HG03039 (cell line): ENCODE data around the gene CDK5RAP2.

ENCODE experiments used
- ATAC-seq: cut with Tn5 transposase; IDR thresholded peaks from one replicate; pipeline ENCODE4 v1.9.1; 2021; ENCODE audit warnings: mild to moderate bottlenecking, moderate library complexity; ENCODE audit not compliant: unreplicated experiment

CDK5RAP2 gene

DNA sequence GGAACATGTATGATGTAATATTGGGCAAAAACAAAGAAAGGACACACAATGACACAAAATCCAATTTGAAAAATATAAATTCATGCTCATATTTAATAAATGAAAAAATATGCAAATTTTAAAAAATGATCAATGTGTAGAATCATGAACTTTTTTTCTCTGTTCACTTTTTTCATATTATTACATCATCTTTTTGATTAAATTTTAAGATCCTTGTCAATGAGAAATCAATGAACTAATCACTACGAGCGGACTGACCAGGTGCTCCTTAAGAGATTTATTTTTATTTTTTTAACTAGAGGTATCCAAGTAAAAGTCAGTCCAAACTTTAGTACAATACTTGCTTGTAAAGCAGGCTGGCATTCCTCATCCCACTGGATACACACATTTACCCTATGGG is 174.1 kb downstream of the CDK5RAP2 start:
- no peak for ATAC-seq

DNA sequence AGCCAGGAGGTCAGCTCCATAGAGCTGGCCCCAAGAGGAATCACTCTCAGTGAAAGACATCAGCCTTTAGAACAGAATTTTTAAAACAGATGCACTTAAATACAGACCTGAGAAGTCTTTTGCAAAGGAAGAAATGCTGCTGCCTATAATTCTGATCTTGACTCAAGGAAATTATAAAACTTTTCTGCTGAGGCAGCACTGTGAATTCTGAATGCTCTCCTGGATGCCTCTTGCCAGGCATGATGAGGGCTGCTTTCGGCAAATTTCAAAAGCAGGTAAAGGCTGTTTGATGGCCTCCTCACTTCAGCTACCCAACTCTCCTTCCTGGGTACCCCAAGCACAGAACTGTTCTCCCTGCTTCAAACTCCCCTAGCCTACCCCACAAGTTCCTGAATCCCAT is 174.8 kb downstream of the CDK5RAP2 start:
- no peak for ATAC-seq

DNA sequence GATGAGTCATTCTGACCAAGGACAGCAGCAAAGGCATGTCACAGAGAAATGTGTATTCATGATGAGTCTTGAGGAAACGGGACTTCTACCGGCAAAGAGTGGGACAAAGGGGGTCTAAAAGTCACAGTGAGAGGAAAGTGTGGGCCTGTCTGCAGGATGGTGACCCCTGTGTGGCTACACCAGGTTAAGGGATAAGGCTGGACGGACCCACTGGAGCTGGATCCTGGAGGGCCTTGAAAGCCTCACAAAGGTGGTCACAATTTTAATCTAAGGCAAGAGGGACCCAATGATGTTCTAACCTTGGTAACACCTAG is 176.5 kb downstream of the CDK5RAP2 start:
- ATAC-seq: no peak

DNA sequence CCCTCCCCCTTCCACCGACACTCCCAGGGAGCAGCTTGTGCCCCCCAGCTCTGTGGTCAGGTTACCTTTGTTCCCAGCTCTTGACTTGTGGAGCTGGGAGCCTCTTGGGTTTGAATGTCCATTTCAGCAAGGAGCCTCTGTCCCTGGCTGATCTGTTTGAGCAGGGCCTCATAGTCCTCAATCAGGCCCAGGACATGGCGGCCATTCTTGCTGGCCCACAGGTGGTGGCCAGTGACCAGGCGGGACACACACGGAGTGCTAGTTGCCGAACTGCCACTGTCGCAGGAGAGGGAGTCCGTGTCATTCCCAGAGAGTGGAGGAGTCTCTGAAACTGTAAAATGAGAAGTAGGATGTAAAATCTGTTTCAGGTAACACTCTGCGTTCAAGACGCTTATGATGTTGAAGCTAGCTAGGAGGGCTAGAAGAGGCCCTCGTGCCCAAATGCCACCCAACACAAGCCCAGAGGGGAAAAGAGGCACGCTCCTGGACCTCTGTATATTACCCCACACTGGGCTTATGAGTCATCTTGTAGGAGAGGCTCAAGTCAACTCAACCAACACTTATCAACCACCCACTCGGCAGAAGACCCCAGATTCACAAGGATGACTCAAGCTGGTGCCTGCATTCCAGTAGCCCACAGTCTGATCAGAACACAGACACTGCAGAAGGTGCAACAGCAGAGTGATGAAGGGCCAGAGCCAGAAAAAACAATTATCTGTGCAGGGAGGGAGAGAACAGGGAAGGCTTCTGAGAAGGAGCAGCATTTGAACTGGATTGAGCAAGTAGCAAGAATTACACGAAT is 177.0 kb downstream of the CDK5RAP2 start:
- no peak for ATAC-seq

DNA sequence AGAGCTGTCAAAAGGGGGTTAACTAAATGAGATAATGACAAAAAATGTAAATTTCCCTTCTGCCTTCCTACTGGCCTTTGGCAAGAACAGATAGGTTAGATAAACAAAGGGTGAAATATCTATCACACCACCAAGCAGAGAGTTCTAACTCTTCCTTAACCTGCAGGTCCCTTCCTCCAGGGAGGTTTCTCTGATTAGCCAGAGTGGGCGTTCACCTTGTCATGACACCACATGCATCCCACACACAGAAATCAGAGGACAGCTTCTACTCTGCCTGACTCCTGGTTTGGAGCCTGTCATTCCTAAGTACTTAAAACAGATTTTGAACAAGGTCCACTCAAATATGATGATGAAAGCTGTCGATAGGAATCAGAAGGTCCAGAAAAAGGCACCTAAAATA is 180.0 kb downstream of the CDK5RAP2 start:
- ATAC-seq: no peak

DNA sequence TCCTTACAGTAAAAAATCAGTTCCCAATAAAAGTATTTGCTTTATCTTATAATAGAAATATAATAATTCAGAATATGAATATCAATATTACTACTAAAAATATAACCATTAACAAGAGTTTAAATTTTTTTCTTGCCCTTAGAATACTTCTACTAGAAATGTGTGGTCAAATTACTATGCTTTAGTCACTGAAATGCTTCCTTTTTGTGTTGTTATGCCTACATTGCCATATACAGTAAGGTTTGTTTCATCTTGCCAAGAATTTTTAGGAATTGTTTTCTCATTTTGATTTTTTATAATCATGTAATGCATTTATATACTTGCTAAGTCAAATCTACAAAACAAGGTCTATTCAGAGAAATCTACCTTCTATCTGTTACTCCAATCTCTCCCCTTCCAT is 181.7 kb downstream of the CDK5RAP2 start:
- no peak for ATAC-seq

DNA sequence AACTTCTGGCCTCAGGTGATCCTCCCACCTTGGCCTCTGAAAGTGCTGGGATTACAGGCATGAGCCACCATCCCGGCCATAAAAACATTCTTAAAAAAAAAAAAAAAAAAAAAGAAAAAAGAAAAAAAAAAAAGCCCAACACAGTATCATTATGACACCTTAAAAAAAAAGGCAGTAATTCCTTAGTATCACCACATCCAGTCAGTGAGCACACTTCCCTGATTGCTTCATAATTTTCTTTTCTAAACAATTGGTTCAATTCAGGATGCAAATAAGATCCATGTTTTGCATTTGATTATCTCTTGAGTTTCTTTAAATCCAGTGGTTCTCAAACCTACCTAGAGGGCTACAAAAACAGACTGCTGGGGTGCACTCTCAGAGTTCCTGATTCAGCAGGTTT is 182.5 kb downstream of the CDK5RAP2 start:
- no peak for ATAC-seq

DNA sequence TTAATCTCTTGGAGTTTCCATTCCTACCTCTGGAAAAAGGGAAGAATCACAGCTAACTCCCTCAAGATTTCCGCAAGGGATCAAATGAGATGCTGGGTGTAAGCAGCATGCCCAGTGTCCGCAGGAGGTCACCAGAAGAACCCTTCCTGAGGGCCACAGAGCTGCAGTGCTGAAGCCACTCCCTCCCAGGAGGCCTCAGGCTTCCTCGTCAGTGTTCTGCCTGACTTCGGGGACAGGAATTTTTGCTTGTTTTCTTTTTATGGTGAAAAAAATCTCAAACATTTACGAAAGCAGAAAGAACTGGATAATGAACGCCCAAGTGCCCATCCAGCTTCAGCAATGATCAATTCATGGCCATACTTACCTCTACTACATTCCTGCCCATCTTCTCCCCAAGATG is 183.0 kb downstream of the CDK5RAP2 start:
- ATAC-seq: no peak

DNA sequence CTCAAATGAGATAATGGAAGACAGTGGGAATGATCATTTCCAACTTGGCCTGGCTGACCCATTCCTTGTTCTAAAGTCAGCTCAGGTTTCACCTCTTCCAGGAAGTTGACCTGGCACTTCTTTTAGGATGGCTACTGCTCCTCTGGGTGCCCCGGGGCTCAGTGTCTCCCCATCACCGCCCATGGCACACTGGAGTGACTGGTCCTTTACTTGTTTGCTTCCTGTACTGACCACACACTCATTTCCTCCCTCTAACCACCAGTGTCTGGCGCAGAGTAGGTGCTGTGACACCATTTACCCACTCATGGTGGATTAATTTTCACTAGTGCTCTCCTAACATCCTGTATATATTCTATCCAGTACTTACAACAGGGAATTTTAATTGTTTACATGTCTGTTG is 183.5 kb downstream of the CDK5RAP2 start:
- no peak for ATAC-seq

DNA sequence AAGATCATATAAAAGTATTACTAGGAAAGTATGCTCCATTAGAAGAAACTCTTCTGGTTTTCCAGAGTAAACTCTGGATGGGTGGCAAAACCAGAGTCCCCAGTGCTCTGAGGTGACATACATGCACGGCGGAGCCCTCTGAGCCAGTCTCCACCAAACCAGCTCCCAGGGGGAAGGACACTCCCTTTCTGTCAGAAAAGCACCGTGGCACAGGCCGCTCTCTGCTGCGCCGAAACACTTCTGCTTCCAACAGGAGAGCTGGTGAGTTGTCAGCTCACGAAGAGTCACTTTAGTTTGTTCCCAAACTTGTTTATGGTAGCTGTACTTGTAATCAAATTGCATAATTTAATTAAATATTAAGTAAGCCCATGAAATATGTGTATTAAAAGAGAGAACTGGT is 184.6 kb downstream of the CDK5RAP2 start:
- ATAC-seq: no peak

DNA sequence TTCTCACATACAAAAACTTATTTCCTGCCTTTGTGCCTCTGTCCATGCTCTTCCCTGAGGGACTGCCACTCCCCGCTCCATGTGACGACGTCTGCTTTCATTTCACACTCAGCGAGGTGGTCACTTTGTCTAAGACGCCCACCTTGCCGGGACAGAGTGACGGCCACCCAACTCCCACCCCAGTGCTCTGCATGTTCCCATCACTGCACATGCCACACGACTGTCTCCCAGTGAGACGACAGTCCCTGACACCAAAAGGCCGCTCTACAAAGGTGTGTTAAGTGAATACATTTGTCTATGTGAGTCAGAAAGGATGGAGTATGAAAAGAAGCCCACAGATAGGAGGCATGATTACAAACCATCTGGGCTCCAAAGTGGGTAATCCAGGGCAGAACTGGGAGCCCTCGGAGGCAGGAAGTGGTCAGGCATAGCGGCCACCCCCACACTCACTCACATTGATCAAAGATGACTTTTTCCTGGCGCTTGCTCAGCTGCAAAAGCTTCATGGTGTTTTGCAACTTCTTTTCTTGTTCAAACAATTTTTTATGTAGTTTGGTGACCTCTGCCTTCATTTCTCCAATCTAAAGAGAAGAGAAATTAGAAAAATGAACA is 185.8 kb downstream of the CDK5RAP2 start:
- no peak for ATAC-seq

DNA sequence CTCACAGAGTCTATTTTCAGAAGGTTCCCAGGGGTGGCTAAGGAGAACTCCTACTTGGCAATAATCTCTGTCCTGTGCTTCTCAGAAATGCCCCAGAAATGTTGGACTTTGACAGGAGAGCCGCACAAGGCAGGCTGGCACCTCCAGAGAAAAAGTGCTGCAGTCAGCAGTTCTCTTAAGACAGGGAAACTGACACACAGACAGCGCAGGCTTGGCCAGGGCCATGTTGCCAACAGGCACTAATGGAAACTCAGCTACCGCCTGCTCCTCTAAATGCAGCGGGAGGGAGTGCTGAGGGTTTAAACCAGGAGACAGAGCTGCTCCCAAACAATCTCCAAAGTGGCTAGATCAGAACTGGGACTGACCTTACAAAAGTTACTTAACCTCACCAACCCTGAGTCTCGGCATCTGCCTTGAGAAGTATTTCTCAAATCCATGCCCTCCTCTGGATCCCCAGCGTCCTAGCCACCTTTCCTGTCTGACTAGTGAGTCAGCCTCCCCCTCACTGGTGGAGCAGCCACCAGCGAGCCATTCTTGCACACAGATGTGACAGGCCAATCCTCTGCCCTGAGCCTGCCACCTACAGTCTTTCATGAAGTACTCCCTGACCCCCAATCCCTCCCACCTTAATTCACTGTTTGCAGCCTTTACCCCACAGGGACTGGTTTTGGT is 186.4 kb downstream of the CDK5RAP2 start:
- ATAC-seq: no peak

DNA sequence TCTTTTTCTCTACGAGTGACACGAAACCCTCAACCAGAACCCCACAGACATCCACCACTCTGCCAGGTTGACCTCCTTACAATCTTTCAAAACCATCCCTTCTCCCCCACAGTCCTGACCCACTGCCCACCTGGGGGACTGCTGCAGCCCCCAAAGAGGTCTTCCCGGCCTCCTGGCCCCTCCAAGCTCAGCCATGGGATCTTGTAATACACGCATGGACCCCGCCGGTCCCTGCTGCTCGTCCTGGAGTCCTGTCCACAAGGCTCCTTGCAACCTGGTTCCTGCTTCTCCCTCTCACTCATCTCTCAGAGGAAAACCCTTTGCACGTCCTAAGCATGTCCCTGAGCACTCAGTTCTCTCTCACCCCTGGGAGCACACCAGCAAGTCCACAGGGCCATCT is 187.3 kb downstream of the CDK5RAP2 start:
- ATAC-seq: no peak

DNA sequence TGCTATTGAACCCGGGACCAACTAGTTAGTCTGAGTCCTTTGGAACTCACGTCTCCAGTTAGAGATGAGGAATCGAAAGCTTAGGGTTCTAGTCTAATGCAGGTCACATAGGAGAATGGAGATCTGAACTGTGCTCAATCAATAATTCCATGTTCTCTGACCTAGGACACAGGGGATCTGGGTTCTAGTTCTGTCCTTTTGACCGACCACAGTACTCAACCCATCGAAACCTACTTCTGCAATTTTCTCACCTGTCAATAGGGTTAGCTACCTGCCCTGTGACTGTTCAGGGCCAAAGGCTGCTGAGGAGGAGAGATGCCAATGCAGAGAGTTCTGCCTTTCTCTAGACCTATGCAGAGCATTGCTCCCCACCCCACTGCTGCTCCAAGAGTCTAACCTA is 187.7 kb downstream of the CDK5RAP2 start:
- no peak for ATAC-seq

DNA sequence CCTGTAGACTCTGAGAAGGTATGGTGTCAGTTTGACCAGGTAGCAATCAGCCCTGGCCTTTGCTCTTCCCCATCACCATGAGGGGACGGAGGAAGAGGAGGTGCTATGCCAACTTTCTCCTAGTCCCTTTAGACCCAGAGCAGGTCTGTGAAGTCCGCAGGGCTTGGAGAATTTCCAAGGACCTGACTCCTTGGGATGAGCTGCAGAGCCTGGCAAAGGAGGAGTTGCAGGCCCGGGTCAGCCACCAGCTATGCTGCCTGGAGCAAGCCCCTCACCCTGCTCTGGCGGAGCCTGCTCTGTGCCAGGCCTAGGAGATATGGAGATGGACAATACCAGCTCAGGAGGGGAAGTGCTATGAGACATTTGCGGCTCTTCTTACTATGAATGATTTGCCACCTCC is 188.3 kb downstream of the CDK5RAP2 start:
- no peak for ATAC-seq

DNA sequence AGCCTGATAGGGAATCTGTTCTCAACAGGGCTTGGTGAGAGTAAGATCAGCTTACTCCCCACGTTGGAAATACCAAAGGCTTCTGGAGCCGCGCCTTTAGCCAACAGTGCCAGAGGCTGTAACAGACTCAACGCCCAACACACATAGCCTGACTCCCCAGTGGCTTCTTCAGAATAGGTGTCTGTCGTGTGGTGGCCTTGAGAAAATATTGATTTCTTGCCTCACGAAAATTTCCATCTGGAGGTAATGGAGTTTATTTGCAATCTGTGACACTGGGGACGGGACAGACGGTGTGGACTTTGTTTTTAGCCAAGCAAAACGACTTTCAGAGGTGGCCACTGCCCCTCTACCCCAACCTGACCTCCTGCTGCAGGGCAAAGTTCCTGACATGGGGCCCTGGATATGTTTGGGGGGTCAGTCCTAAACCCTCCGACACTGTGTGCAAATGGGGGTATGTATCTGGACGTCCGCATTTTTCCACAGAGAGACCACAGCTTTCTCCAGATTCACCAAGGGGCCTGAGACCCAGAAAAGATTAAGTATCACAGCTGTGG is 189.3 kb downstream of the CDK5RAP2 start:
- no peak for ATAC-seq

DNA sequence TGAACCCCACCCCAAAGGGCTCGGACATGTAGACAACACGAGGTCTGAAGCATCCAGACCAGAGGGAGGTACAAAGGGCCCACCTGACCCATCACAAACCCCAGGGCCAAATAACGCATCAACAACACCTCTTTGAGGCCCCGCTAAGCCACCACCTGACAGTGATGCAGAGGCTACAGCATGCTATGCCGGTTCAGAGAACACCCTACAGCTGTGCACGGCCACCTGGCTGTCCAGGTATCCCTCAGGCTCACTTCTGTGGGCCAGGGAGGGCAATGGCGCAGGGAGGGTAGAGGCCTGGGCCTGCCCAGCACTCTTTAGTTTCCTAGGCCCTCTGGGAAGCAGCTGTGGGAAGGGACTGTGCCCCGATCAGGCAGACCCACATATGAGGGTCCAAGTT is 190.1 kb downstream of the CDK5RAP2 start:
- ATAC-seq: no peak

DNA sequence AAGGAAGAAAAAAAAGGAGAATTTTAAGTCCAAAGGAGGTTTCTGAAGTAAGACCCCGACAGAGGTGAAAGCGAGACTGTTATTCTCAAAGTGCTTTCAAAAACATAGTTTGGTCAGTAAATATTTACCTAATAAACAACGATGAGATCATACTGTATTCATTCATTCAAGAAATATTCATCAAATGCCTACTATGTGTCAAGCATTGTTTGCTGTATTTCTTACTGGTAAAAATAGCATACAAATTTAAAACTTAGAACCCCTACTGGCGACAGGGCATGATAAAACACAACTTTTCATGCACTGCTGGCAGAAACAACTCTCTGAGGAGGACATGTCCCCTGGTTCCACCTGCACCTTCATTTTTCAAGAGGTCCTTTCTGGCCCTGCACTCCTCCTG is 190.7 kb downstream of the CDK5RAP2 start:
- ATAC-seq: no peak

DNA sequence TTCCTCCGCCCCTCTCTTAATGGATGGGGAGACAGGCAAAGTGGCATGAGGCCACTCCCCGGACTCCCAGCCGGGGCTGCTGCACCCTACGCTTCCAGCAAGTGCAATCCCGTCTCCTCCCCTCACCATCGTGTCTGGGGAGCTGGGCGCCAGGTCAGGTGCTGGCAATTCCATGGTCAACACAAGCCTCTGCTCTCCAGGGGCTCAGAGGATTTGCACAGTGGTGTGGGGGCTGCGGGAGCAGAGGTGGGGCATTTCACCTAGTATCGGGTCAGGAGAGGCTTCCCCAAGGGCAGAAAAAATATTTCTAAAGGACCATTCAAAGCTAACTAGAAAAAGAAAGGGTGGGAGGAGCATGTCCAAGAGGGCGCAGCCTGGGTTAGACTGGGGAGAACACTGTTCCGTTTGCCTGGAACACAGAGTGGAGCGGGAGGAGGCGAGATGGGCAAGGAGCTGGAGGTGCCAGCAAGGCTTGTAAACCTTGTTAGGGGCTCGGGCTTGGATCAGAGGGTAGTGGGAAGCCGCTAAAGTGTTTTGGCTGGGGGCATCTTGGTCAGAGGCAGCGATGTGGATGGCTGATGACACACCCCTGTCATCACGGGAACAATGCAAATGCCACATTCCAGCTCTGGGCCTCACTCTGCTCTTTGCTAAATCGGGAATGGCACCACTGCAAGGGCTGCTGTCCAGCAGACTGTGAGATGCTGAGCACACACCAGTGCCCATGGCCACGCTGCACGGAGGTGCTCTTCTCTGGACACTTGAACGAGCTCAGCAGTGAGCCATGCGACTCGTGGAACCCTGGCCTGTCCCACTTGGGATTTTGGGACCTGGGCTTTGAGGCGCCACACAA is 191.7 kb downstream of the CDK5RAP2 start:
- ATAC-seq: no peak

DNA sequence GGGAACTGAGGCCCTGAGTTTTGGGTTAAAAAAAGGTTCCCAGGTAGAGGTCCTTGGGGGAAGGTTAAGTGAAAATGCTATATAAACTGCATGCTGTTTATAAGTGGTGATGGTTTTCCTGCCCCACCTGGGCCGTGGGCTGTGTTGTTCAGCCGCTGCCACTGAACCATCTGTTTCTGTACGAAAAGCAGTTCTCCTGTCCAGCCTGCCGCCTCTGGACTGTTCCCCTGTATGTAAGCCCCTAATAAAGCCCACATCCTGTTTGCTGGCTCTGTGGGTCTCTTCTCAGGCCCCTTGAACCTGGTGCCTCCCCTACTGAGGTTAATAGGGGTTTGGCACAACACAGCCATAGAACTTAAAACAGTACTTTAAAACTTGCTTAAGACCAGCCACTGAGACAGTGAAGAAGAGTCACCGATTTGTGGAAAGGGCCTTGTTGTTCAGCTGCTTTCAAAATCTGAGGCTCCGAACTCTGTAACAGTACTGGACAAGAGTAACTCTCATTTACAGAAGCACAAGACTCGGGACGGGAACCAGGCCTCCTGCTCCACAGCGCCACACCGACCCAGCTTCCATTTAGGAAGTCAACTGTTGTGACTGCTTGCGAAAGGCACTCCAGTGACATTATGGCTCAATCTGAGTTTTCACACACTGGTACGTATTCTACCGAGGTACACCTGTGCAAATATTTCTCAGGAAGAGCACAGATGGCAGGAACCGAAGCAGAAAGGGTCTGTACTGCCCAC is 192.5 kb downstream of the CDK5RAP2 start:
- no peak for ATAC-seq
